Right lobe of liver (tissue), 6 donors: ENCODE results near the gene SSBP3. TPM values are rescaled to one million over a fixed set of nuclear protein-coding genes. Genes with fewer than 3 reads are reported as not detected.
A peak's percentile ranks its signal among the peaks of the same experiment; 100 is the strongest.

Experiments
- ATAC-seq, 4 donors: fragments of 200-7000 bp; cut with Tn5 transposase; one replicate each; pipeline ENCODE4 v1.9.1; 2020; ENCODE audit warnings: mild to moderate bottlenecking in 4 of 4, moderate library complexity in 4 of 4
- DNase-seq, 3 donors: peaks; one replicate each; pipeline ENCODE4 v3.0.0-alpha.2; 2020
- H3K27ac ChIP-seq, 3 donors: fragments of 200-600 bp; one replicate each; pipeline ENCODE4 v1.8.0; 2022
- H3K27me3 ChIP-seq, 2 donors: fragments of 200-600 bp; one replicate each; pipeline ENCODE4 v1.8.0; 2022
- H3K36me3 ChIP-seq, 4 donors: fragments of 200-600 bp; sonication (generic) in 1 of 4; one replicate each; pipeline versions ENCODE4 v1.5.1 to v1.8.0; 2017 to 2022; ENCODE audit warnings: control low read depth in 1 of 4
- H3K4me1 ChIP-seq, 4 donors: fragments of 200-600 bp; sonication (generic) in 1 of 4; one replicate each; pipeline versions ENCODE4 v1.5.1 to v1.8.0; 2017 to 2022; ENCODE audit warnings: control low read depth in 1 of 4
- H3K4me3 ChIP-seq, 3 donors: fragments of 200-600 bp; one replicate each; pipeline ENCODE4 v1.8.0; 2022
- H3K9me3 ChIP-seq, 4 donors: fragments of 200-600 bp; sonication (generic) in 1 of 4; one replicate each; pipeline versions ENCODE4 v1.5.1 to v1.8.0; 2017 to 2022; ENCODE audit warnings: control low read depth in 1 of 4
- CTCF ChIP-seq, 4 donors: fragments of 200-600 bp in 3 of 4; fragments of 450-650 bp in 1 of 4; IDR thresholded peaks; one replicate each; pipeline versions ENCODE4 v1.5.1 to v1.8.0; 2016 to 2022; ENCODE audit warnings: antibody characterized with exemption in 4 of 4, mild to moderate bottlenecking in 2 of 4
- POLR2A ChIP-seq: fragments of 450-650 bp; IDR thresholded peaks from one replicate; pipeline ENCODE4 v1.6.1; 2017; ENCODE audit warnings: antibody characterized with exemption, mild to moderate bottlenecking
- WGBS: methylation state at CpG from one replicate; pipeline ENCODE4 v1.1.6; 2018; ENCODE audit warnings: low coverage, low lambda C conversion rate; ENCODE audit not compliant: insufficient coverage; ENCODE audit errors: missing lambda C conversion rate; 5-methylcytosine and 5-hydroxymethylcytosine counted together
- intact Hi-C, 2 donors: fragments of 100-400 bp; cut with DNase I; formaldehyde crosslinking; loops; one replicate each; pipeline versions ENCODE4 v1.11.2 to v1.14.1; 2022
- total RNA-seq, 6 experiments: library from RNA; depleted of rRNA in 2 of 6; stranded (reverse); fragments of >200 nt in 2 of 6; fragmentation: NEBNext Ultra II Directional in 3 of 6; extraction: Animal tissue kit (Norgen Biotek cat#: 25700) in 3 of 6; gene quantifications; one replicate each; pipeline versions ENCODE4 v1.1.0 to v1.2.4, GENCODE V29; 2016 to 2023
- donor health status: DM: no; HTN: yes; CAD: no.
- donor health status: DM: no; HTN: no; CAD: no.
- donor health status: DM: no; HTN: no; CAD: no.
- donor health status: DM: no; HTN: yes; CAD: no.
- donor health status: DM: no; HTN: yes; CAD: no.

The SSBP3 gene
- total RNA-seq, 6 experiments from 2014 or later: 19.4 to 34.1 (median 24.4) TPM

GRCh38 chr1:54309631-54310366 lies 96.4 kb downstream of the SSBP3 start:
- Histone ChIP-seq H3K27ac (no peak overlapping the region), H3K36me3 (no peaks in the 10 kb centered on the region), H3K4me3 (no peak overlapping the region), H3K4me1 (no peaks in the 10 kb centered on the region), H3K9me3 (no peaks in the 10 kb centered on the region), H3K27me3 (no peaks in the 10 kb centered on the region)
- intact Hi-C loops: loop anchor here in 1 of 2 donors (10.0 kb wide), 1 partner anchor 95 kb away; the partner anchor contains the start of gene SSBP3
- WGBS: 64% methylated on average over 9 of the region's 19 CpGs
- DNase-seq (no peak), ATAC-seq (peak in 2 of 4 donors; percentile 6 to 8)
- no peak for TF ChIP-seq POLR2A

GRCh38 chr1:54307305-54307704 lies 98.9 kb downstream of the SSBP3 start:
- no peaks in the 10 kb centered on the region for H3K4me1 ChIP-seq
- H3K9me3 ChIP-seq: no peaks in the 10 kb centered on the region
- no peak for TF ChIP-seq POLR2A
- no peak for TF ChIP-seq CTCF (IDR thresholded peaks at IDR 0.05)
- H3K4me3 ChIP-seq: no peak overlapping the region
- ATAC-seq (no peak), DNase-seq (no peak)
- intact Hi-C loops: loop anchor here in 1 of 2 donors (10.0 kb wide), 1 partner anchor 97 kb away; the partner anchor contains the start of gene SSBP3
- no peaks in the 10 kb centered on the region for H3K27me3 ChIP-seq
- WGBS: 93% methylated on average over 3 of the region's 3 CpGs
- no peak overlapping the region for H3K27ac ChIP-seq
- H3K36me3 ChIP-seq: no peaks in the 10 kb centered on the region

GRCh38 chr1:54305906-54306514 lies 100.2 kb downstream of the SSBP3 start:
- no peaks in the 10 kb centered on the region for H3K27me3 ChIP-seq
- TF ChIP-seq CTCF (IDR thresholded peaks at IDR 0.05): no peak
- no peak for TF ChIP-seq POLR2A
- DNase-seq (no peak), ATAC-seq (no peak)
- H3K9me3 ChIP-seq: no peaks in the 10 kb centered on the region
- WGBS: 84% methylated on average over 5 of the region's 7 CpGs
- H3K4me1 ChIP-seq: no peaks in the 10 kb centered on the region
- no peaks in the 10 kb centered on the region for H3K36me3 ChIP-seq
- no peak overlapping the region for H3K27ac ChIP-seq
- intact Hi-C loops: loop anchor here in 1 of 2 donors (10.0 kb wide), 1 partner anchor 99 kb away; the partner anchor contains the start of gene SSBP3
- H3K4me3 ChIP-seq: no peak overlapping the region

GRCh38 chr1:54304518-54304917 lies 101.7 kb downstream of the SSBP3 start:
- intact Hi-C loops: loop anchor here in 1 of 2 donors (10.0 kb wide), 1 partner anchor 100 kb away; the partner anchor contains the start of gene SSBP3
- ATAC-seq: no peak
- Histone ChIP-seq H3K4me1 (no peaks in the 10 kb centered on the region), H3K9me3 (no peaks in the 10 kb centered on the region), H3K27ac (no peak overlapping the region), H3K4me3 (no peak overlapping the region), H3K36me3 (no peaks in the 10 kb centered on the region), H3K27me3 (no peaks in the 10 kb centered on the region)
- DNase-seq: no peak
- no CpG with 5 or more reads among the region's 2 CpGs for WGBS
- TF ChIP-seq CTCF (IDR thresholded peaks at IDR 0.05) (no peak), POLR2A (no peak)
